Activated CD4-positive, alpha-beta T cell treated with anti-CD3 and anti-CD28 coated beads for 36 hours (primary cell): ENCODE data around the gene CEACAM19. TPM values are rescaled to one million over a fixed set of nuclear protein-coding genes. Genes with fewer than 3 reads are reported as not detected.
"Not testable (repeated sequence)": the region's sequence is repeated elsewhere in the genome, so short reads cannot be mapped to it uniquely, and the experiment has no call there.

Experiments used
- ATAC-seq: fragments of 200-7000 bp; cut with Tn5 transposase; one replicate; pipeline ENCODE4 v1.10.0; 2021; ENCODE audit warnings: mild to moderate bottlenecking, moderate library complexity
- CTCF ChIA-PET: fragments of 350-600 bp; sonication (Branson Sonifier 250); formaldehyde crosslinking; loops from one replicate; lab custom pipeline; 2021; ENCODE audit warnings: antibody characterized with exemption; lab: Charles Lee
- POLR2A ChIA-PET: fragments of 350-600 bp; sonication (Branson Sonifier 250); formaldehyde crosslinking; loops from one replicate; lab custom pipeline; 2021; ENCODE audit warnings: antibody characterized with exemption, inconsistent platforms; lab: Charles Lee
- DNase-seq: peaks from one replicate; pipeline ENCODE4 v3.0.0-alpha.2; 2020
- H3K27ac Mint-ChIP-seq: one replicate; pipeline ENCODE4 v1.8.0; 2021; ENCODE audit warnings: mixed read lengths
- H3K27me3 Mint-ChIP-seq: one replicate; pipeline ENCODE4 v1.8.0; 2021; ENCODE audit warnings: mixed read lengths
- H3K36me3 Mint-ChIP-seq: one replicate; pipeline ENCODE4 v1.8.0; 2021; ENCODE audit warnings: low read depth, mixed read lengths
- H3K4me1 Mint-ChIP-seq: one replicate; pipeline ENCODE4 v1.8.0; 2021; ENCODE audit warnings: mixed read lengths
- H3K4me3 Mint-ChIP-seq: one replicate; pipeline ENCODE4 v1.8.0; 2021; ENCODE audit warnings: mild to moderate bottlenecking, moderate library complexity, mixed read lengths
- H3K9me3 Mint-ChIP-seq: one replicate; pipeline ENCODE4 v1.8.0; 2021; ENCODE audit warnings: low read depth, mixed read lengths
- intact Hi-C, 2 experiments: fragments of 100-400 bp; cut with DNase I in 1 of 2; cut with micrococcal nuclease in 1 of 2; formaldehyde crosslinking; loops; one replicate each; pipeline versions ENCODE4 v1.14.2 to v1.15.1; 2022 to 2024; cut with DNase I, micrococcal nuclease
- total RNA-seq, 2 experiments: library from RNA; stranded (reverse); gene quantifications; one replicate each; pipeline ENCODE4 v1.2.3, GENCODE V29; 2021

The CEACAM19 gene
- total RNA-seq, 2 experiments from 2014 or later: 0.56 to 0.73 TPM

DNA sequence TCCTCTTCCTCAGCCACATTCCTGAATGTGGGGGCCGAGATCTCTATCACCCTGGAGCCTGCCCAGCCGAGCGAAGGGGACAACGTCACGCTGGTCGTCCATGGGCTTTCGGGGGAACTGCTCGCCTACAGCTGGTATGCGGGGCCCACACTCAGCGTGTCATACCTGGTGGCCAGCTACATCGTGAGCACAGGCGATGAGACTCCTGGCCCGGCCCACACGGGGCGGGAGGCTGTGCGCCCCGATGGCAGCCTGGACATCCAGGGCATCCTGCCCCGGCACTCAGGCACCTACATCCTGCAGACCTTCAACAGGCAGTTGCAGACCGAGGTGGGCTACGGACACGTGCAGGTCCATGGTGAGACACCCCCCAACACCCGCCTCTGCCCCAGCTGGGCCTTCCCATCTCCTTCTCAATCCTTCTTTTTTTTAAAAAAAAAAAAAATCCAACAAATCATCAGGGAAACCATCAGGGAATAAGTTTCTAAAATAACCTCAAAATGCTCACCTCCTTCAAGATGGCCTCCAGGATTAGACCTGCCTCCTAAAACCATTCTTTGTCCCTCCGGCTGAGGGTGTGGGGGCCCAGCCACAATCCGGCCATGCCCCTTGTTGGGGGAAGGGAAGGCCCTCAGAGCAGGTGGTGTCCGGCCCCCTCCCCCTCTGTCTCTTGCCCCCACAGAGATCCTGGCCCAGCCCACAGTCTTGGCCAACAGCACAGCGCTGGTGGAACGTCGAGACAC, 32.2 kb downstream of the CEACAM19 start:
- no peak for DNase-seq

DNA sequence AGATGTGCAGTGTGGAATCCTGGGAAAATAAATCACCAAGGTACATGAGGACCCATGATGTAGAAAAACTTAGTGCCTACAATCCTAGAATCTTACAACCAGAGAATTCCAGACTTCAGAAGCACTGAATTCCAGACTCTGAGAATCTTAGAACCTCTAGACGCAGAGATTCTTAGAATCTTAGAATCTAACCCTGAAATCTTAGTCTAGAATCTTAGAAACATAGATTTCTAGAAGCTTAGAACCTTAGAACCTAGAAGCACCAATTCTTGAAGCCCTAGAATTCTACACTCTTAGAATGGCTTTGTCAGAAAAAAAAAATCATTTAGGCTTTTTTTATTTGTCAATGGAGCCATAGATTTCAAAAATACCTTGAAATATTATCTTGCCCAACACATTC, 33.7 kb downstream of the CEACAM19 start:
- H3K27ac Mint-ChIP-seq: no peak overlapping the region
- no peaks in the 10 kb centered on the region for H3K36me3 Mint-ChIP-seq
- no peaks in the 10 kb centered on the region for H3K9me3 Mint-ChIP-seq
- no peak for DNase-seq
- ChIA-PET CTCF (interaction anchor here (0.7 to 1.2 kb wide), 2 partner anchors 19 to 65 kb away, joined by 3 to 5 read pairs; no protein-coding TSS in a partner anchor), POLR2A (no interaction called here)
- no peaks in the 10 kb centered on the region for H3K4me1 Mint-ChIP-seq
- ATAC-seq: no peak
- no peak overlapping the region for H3K4me3 Mint-ChIP-seq
- intact Hi-C loops: no loop called here
- no peaks in the 10 kb centered on the region for H3K27me3 Mint-ChIP-seq

More for the DNA sequence above, 32.2 kb downstream of the CEACAM19 start:
- no peak overlapping the region for H3K27ac Mint-ChIP-seq
- POLR2A ChIA-PET: no interaction called here
- no peaks in the 10 kb centered on the region for H3K4me1 Mint-ChIP-seq
- intact Hi-C loops: no loop called here
- H3K36me3 Mint-ChIP-seq: no peaks in the 10 kb centered on the region
- no peaks in the 10 kb centered on the region for H3K9me3 Mint-ChIP-seq
- no peaks in the 10 kb centered on the region for H3K27me3 Mint-ChIP-seq
- no peak overlapping the region for H3K4me3 Mint-ChIP-seq
- ATAC-seq: no peak
- CTCF ChIA-PET: no interaction called here

DNA sequence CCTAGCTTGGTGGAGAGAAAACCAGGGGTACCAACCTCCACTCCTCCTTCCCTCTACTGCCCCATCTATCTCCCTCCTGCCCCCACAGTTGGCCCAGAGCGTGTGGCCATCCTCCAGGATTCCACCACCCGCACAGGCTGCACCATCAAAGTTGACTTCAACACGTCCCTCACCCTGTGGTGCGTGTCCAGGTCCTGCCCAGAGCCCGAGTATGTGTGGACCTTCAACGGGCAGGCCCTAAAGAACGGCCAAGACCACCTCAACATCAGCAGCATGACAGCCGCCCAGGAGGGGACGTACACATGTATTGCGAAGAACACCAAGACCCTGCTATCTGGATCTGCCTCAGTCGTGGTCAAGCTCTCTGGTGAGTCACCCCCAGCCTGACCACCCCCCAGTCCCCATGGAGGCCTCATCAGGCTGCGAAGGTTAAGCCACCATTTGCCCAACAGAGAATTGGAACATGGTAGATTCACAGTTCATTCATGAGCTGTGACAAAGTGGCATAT, 34.3 kb downstream of the CEACAM19 start:
- Mint-ChIP-seq H3K27me3 (no peaks in the 10 kb centered on the region), H3K27ac (no peak overlapping the region)
- intact Hi-C loops: no loop called here

DNA sequence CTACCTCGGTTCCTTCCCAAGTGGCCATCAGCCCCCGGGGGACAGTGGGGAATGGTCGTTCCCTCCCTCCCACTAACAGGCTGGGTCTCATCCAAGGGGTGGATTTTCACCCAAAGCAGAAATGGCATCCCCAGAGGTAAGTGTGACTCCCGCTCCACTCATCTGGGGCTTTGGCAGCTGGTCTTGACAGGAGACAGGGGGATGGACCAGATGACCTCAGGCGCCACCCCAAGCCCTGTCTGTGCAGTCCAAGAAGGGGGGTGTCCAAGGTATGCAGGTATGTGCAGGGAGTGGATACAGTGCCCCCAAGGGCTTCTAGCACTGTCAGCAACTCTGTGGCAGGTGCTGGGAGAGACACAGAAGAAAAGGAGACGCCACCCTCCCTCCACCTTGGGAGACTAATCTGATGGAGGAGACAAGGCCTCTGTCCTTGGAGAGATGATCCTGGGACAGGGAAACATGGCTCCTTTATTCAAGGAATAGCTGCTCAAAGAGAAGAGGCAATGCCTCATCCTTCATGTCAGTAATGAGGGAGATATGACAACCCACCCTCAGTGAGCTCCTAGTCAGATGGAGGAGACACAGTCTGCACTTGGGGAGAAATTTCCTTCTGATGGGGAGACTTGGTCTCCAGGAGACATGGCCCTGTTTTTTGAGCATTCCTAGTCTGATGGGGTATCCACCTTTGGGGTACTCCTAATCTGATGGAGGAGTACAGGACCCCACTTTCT, 35.4 kb downstream of the CEACAM19 start:
- no peak overlapping the region for H3K4me3 Mint-ChIP-seq
- ChIA-PET CTCF (interaction anchor here (1.0 kb wide), 1 partner anchor 78 kb away, joined by 3 read pairs; no protein-coding TSS in a partner anchor), POLR2A (no interaction called here)
- H3K4me1 Mint-ChIP-seq: no peaks in the 10 kb centered on the region
- DNase-seq (no peak), ATAC-seq (no peak)
- no peaks in the 10 kb centered on the region for H3K36me3 Mint-ChIP-seq
- intact Hi-C loops: no loop called here
- no peaks in the 10 kb centered on the region for H3K9me3 Mint-ChIP-seq
- H3K27ac Mint-ChIP-seq: no peak overlapping the region
- H3K27me3 Mint-ChIP-seq: no peaks in the 10 kb centered on the region

More for the DNA sequence above, 34.3 kb downstream of the CEACAM19 start:
- Mint-ChIP-seq H3K9me3 (no peaks in the 10 kb centered on the region), H3K36me3 (no peaks in the 10 kb centered on the region), H3K4me3 (no peak overlapping the region), H3K4me1 (no peaks in the 10 kb centered on the region)
- ChIA-PET POLR2A (no interaction called here), CTCF (interaction anchor here (1.2 kb wide), 1 partner anchor 65 kb away, joined by 5 read pairs; no protein-coding TSS in a partner anchor)
- ATAC-seq (no peak), DNase-seq (no peak)

DNA sequence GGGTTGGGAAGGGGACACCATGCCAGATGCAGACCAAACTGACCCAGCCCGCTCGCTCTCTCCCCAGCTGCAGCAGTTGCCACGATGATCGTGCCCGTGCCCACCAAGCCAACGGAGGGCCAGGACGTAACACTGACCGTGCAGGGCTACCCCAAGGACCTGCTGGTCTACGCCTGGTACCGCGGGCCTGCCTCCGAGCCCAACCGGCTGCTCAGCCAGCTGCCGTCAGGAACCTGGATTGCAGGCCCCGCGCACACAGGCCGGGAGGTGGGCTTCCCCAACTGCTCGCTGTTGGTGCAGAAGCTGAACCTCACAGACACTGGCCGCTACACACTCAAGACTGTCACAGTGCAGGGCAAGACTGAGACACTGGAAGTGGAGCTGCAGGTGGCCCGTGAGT, 36.5 kb downstream of the CEACAM19 start:
- CTCF ChIA-PET: interaction anchor here (1.1 kb wide), 1 partner anchor 16 kb away, joined by 4 read pairs; no protein-coding TSS in a partner anchor
- ATAC-seq (no peak), DNase-seq (no peak)
- intact Hi-C loops: no loop called here
- Mint-ChIP-seq H3K4me1 (no peaks in the 10 kb centered on the region), H3K4me3 (no peak overlapping the region), H3K27me3 (no peaks in the 10 kb centered on the region), H3K36me3 (no peaks in the 10 kb centered on the region), H3K9me3 (no peaks in the 10 kb centered on the region), H3K27ac (no peak overlapping the region)
- POLR2A ChIA-PET: no interaction called here

DNA sequence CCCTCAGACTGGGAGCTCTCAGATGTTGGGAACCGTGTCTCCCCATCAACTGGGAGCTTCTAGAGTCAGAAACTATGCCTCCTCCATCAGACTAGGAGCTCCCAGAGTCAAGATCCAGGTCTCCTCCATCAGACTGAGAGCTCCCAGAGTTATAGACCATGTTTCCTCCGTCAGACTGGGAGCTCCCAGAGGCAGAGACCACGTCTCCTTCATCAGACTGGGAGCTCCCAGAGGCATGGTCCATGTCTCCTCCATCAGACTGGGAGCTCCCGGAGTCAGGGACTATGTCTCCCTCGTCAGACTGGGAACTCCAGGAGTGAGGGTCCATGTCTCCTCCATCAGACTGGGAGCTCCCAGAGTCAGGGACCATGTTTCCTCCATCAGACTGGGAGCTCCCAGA, 37.7 kb downstream of the CEACAM19 start:
- no peaks in the 10 kb centered on the region for H3K27me3 Mint-ChIP-seq
- no peaks in the 10 kb centered on the region for H3K9me3 Mint-ChIP-seq
- no peak for DNase-seq
- CTCF ChIA-PET: interaction anchor here (0.6 to 1.6 kb wide), 6 partner anchors 14 to 77 kb away, joined by 3 to 6 read pairs (median 4); no protein-coding TSS in a partner anchor
- POLR2A ChIA-PET: no interaction called here
- no peaks in the 10 kb centered on the region for H3K4me1 Mint-ChIP-seq
- no peak for ATAC-seq
- H3K27ac Mint-ChIP-seq: no peak overlapping the region
- H3K4me3 Mint-ChIP-seq: no peak overlapping the region
- no peaks in the 10 kb centered on the region for H3K36me3 Mint-ChIP-seq
- intact Hi-C loops: no loop called here

DNA sequence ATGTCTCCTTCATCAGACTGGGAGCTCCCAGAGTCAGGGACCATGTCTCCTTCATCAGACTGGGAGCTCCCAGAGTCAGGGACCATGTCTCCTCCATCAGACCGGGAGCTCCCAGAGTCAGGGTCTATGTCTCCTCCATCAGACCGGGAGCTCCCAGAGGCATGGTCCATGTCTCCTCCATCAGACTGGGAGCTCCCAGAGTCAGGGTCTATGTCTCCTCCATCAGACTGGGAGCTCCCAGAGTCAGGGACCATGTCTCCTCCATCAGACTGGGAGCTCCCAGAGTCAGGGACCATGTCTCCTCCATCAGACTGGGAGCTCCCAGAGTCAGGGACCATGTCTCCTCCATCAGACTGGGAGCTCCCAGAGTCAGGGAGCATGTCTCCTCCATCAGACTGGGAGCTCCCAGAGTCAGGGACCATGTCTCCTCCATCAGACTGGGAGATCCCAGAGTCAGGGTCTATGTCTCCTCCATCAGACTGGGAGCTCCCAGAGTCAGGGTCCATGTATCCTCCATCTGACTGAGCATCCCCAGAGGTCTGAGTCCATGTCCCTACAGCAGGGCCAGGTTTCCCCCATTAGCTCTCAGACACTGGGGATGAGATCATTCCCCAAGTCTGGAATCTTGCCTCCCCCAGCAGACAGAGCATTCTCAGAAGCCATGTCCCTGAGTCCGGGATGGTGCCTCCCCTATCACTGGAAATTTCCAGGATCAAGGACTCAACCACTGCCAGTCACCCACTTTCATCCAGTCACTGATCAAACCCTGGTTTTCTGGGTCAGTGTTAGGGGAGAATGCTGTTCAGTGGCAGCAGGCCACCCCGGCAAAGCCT, 38.4 kb downstream of the CEACAM19 start:
- H3K4me3 Mint-ChIP-seq, H3K36me3 Mint-ChIP-seq, ATAC-seq, POLR2A ChIA-PET, H3K27me3 Mint-ChIP-seq, H3K9me3 Mint-ChIP-seq, DNase-seq, H3K4me1 Mint-ChIP-seq, H3K27ac Mint-ChIP-seq, intact Hi-C loops: not testable (repeated sequence)
- CTCF ChIA-PET: interaction anchor here (0.6 to 1.6 kb wide), 3 partner anchors 19 to 75 kb away, joined by 3 to 6 read pairs (median 4); no protein-coding TSS in a partner anchor

DNA sequence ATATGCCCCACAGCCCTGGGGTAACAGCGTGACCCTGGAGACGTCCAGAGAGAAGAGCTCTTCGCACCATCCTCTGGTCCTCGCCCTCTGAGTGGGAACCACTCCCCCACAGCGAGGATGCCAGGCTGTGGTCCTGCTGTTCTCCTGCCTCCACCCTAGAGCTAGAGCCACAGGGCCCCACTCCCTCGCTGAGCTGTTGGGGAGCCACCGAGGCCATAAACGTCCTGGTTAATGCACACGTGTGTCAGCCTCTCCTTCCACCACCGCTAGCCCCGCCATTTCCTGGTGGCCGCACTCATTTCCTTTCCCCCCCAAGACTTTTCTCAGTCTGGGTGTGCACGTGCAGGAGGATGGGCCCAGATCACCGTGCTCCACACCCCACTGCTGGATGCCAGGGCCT, 39.2 kb downstream of the CEACAM19 start:
- Mint-ChIP-seq H3K27ac (no peak overlapping the region), H3K27me3 (no peaks in the 10 kb centered on the region), H3K4me1 (no peaks in the 10 kb centered on the region), H3K9me3 (peaks cover 13% of the 10 kb centered on the region), H3K36me3 (peaks cover 4% of the 10 kb centered on the region), H3K4me3 (no peak overlapping the region)
- no peak for ATAC-seq
- ChIA-PET POLR2A (no interaction called here), CTCF (no interaction called here)
- intact Hi-C loops: no loop called here
- DNase-seq: no peak

DNA sequence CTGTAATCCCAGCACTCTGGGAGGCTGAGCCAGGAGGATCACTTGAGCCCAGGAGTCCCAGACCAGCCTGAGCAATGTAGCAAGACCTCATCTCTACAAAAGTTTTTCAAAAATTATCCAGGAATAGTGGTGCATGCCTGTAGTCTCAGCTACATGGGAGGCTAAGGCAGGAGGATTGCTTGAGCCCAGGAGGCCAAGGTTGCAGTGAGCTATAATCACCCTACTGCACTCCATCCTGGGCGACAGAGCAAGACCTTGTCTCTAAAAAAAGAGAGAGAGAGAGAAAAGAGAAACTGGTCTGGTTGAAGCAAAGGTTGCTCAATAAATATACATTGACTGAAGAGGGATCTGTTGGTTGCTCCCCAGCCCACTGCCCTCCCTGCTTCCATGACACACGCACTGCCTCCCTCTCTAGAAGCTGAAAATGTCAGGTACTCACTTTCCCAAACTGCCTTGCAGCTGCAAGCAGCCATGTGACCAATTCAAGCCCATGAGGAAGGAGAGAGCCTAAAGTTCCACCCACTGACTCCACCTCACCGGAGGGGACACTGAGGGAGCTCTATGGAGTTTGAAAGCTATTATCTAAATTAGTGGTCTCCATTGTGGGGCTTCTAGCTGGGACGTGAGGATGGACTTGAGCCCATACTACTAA, 41.7 kb downstream of the CEACAM19 start:
- Mint-ChIP-seq H3K4me3 (no peak overlapping the region), H3K9me3 (peaks cover 20% of the 10 kb centered on the region), H3K36me3 (peaks cover 4% of the 10 kb centered on the region), H3K4me1 (no peaks in the 10 kb centered on the region), H3K27ac (no peak overlapping the region), H3K27me3 (no peaks in the 10 kb centered on the region)
- ATAC-seq (peak; percentile 23), DNase-seq (no peak)
- intact Hi-C loops: no loop called here
- CTCF ChIA-PET: interaction anchor here (0.6 to 3.7 kb wide), 6 partner anchors 11 to 1502 kb away, joined by 3 to 22 read pairs (median 4); no protein-coding TSS in a partner anchor
- POLR2A ChIA-PET: no interaction called here

DNA sequence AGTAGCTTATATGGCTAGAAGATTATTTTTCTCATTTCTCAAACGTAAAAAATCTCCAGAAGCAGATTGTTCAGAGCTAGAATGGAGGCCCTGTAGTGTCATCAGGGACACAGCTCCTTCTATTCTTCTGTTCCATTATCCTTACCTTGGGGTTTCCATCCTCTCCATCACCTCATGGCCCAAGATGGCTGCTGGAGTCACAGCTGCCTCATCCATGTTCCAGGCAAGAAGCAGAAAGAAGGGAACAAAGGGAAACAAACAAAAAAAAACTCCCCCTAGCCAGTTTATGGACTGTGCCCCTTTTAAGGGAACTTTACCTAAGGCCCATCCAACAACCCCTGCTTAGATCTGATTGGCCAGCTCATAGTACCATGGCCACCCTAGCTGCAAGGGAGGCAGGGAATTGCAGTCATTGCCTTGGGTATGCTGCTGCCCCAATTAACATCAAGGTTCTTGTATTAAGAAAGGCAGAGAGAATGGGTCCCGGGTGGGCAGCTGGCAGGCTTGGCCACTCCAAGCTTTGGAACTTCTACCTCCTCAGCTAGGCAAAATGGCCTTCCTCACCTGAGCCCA, 43.4 kb downstream of the CEACAM19 start:
- no peaks in the 10 kb centered on the region for H3K4me1 Mint-ChIP-seq
- intact Hi-C loops: no loop called here
- peaks cover 4% of the 10 kb centered on the region for H3K36me3 Mint-ChIP-seq
- ChIA-PET POLR2A (interaction anchor here (0.6 kb wide), 3 partner anchors 23 to 249 kb away, joined by 3 to 7 read pairs (median 4); no protein-coding TSS in a partner anchor), CTCF (interaction anchor here (0.6 to 3.7 kb wide), 7 partner anchors 9 to 1275 kb away, joined by 3 to 22 read pairs (median 4); no protein-coding TSS in a partner anchor)
- no peak overlapping the region for H3K4me3 Mint-ChIP-seq
- H3K9me3 Mint-ChIP-seq: peaks cover 20% of the 10 kb centered on the region
- no peaks in the 10 kb centered on the region for H3K27me3 Mint-ChIP-seq
- no peak overlapping the region for H3K27ac Mint-ChIP-seq
- DNase-seq: no peak
- no peak for ATAC-seq
